Suprapubic skin (tissue), 4 donors: Measurements from ENCODE around the gene AQP9. TPM values are rescaled to one million over a fixed set of nuclear protein-coding genes. Genes with fewer than 3 reads are reported as not detected.
"Not testable (repeated sequence)": the region's sequence is repeated elsewhere in the genome, so short reads cannot be mapped to it uniquely, and the experiment has no call there.

Experiments used
- DNase-seq, 2 donors: peaks; one replicate each; pipeline ENCODE4 v3.0.0-alpha.2; 2019; ENCODE audit warnings: low spot score in 2 of 2
- H3K27ac ChIP-seq: fragments of 200-600 bp; sonication (generic); one replicate; pipeline ENCODE4 v1.5.1; 2019
- H3K27me3 ChIP-seq: fragments of 200-600 bp; sonication (generic); one replicate; pipeline ENCODE4 v1.5.1; 2019
- H3K36me3 ChIP-seq: fragments of 200-600 bp; sonication (generic); one replicate; pipeline ENCODE4 v1.5.1; 2019
- H3K4me1 ChIP-seq: fragments of 200-600 bp; sonication (generic); one replicate; pipeline ENCODE4 v1.5.1; 2019
- H3K4me3 ChIP-seq: fragments of 200-600 bp; sonication (generic); one replicate; pipeline ENCODE4 v1.5.1; 2019; ENCODE audit warnings: mild to moderate bottlenecking
- H3K9me3 ChIP-seq: fragments of 200-600 bp; sonication (generic); one replicate; pipeline ENCODE4 v1.5.1; 2019
- EP300 ChIP-seq: sonication (generic); formaldehyde crosslinking; IDR thresholded peaks from one replicate; pipeline ENCODE4 v1.6.1; 2017; ENCODE audit warnings: antibody characterized with exemption
- POLR2A ChIP-seq, 2 donors: fragments of 450-650 bp; IDR thresholded peaks; one replicate each; pipeline ENCODE4 v1.6.1; 2017; ENCODE audit warnings: antibody characterized with exemption in 2 of 2, mild to moderate bottlenecking in 2 of 2, moderate library complexity in 2 of 2
- POLR2AphosphoS5 ChIP-seq, 3 donors: sonication (generic); formaldehyde crosslinking; IDR thresholded peaks; one replicate each; pipeline ENCODE4 v1.6.1; 2017; ENCODE audit warnings: antibody characterized with exemption in 3 of 3
- WGBS: methylation state at CpG from one replicate; pipeline ENCODE4 v1.1.5; 2018; 5-methylcytosine and 5-hydroxymethylcytosine counted together
- total RNA-seq, 4 donors: library from RNA; depleted of rRNA; stranded (reverse); fragments of >200 nt; gene quantifications; one replicate each; pipeline ENCODE4 v1.1.0, GENCODE V29; 2016
- TF ChIP-seq, protein P1 (sequence below), 2 donors: fragments of 200-600 bp in 1 of 2; fragments of 450-650 bp in 1 of 2; sonication (generic) in 1 of 2; IDR thresholded peaks; one replicate each; pipeline ENCODE4 v1.5.1; 2016 to 2019; ENCODE audit warnings: antibody characterized with exemption in 2 of 2, mild to moderate bottlenecking in 1 of 2, moderate library complexity in 1 of 2

AQP9 gene
- total RNA-seq, 4 donors from 2014 or later: 7.6 to 49.0 (median 32.7) TPM

DNA sequence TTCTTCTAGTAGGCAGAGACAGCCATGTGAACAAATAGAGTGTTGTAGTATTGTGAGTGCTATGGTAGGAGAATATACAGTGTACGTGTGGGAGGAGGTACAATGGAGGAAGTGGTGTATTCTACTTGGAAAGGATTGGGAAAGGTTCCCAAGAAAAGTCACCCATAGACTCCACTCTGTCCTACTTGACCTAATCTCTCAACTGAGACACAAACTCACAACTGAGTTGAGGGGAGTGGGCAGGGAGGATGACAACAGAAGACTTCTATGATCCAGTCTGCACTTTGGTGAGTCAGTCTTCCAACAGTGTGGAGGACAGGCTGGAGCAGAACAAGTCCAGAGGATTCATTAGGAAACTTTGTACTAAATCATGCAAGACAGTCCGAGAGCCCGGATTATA, 28.8 kb upstream of the AQP9 start:
- TF ChIP-seq EP300 (no peak), POLR2A (IDR thresholded peaks at IDR 0.05) (no peak), POLR2AphosphoS5 (IDR thresholded peaks at IDR 0.05) (no peak)
- TF ChIP-seq, protein P1, sequence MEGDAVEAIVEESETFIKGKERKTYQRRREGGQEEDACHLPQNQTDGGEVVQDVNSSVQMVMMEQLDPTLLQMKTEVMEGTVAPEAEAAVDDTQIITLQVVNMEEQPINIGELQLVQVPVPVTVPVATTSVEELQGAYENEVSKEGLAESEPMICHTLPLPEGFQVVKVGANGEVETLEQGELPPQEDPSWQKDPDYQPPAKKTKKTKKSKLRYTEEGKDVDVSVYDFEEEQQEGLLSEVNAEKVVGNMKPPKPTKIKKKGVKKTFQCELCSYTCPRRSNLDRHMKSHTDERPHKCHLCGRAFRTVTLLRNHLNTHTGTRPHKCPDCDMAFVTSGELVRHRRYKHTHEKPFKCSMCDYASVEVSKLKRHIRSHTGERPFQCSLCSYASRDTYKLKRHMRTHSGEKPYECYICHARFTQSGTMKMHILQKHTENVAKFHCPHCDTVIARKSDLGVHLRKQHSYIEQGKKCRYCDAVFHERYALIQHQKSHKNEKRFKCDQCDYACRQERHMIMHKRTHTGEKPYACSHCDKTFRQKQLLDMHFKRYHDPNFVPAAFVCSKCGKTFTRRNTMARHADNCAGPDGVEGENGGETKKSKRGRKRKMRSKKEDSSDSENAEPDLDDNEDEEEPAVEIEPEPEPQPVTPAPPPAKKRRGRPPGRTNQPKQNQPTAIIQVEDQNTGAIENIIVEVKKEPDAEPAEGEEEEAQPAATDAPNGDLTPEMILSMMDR (IDR thresholded peaks at IDR 0.05): no peak
- no peak for DNase-seq
- Histone ChIP-seq H3K36me3 (no peaks in the 10 kb centered on the region), H3K27me3 (peaks cover 24% of the 10 kb centered on the region), H3K9me3 (no peaks in the 10 kb centered on the region), H3K4me3 (no peak overlapping the region), H3K4me1 (no peaks in the 10 kb centered on the region), H3K27ac (no peak overlapping the region)
- 86% methylated on average over 3 of the region's 3 CpGs for WGBS

DNA sequence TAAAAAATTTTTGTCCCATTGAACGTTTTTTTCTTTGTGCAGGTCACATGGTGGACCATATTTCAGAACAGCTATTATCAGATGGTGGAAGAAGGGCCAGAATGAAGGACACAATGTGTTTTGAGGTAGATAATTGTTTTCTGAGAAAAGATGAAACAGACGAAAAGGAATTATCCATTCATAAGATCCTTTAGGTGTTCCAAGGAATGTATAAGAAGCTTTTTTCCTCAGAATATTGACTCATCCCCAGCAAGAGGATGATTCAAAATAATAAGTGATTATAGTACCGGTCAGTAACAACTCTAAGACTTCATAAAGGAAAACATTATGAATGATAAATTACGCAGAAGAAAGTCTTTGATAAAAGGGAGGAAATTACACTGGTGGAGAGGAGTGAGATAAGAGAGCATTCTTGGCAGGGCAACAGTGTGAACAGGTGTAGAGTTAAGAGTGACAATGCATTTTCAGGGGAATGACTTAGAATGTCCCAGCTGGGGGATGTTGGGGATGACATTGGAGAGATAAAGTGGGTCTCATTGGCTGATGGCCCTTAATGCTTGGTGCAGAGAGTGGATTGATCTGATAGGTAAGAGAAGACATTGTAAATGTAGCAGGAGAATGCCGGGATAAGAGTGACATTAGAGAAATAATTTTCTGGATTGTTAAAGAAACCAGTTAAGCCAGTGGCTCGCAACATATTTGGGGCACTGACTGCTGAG, 27.0 kb upstream of the AQP9 start:
- no peaks in the 10 kb centered on the region for H3K4me1 ChIP-seq
- H3K27ac ChIP-seq: no peak overlapping the region
- TF ChIP-seq POLR2A (IDR thresholded peaks at IDR 0.05): no peak
- TF ChIP-seq EP300: no peak
- TF ChIP-seq POLR2AphosphoS5 (IDR thresholded peaks at IDR 0.05): no peak
- TF ChIP-seq, protein P1 (IDR thresholded peaks at IDR 0.05): no peak
- no peaks in the 10 kb centered on the region for H3K36me3 ChIP-seq
- peaks cover 19% of the 10 kb centered on the region for H3K27me3 ChIP-seq
- H3K9me3 ChIP-seq: no peaks in the 10 kb centered on the region
- no peak for DNase-seq
- 74% methylated on average over 6 of the region's 6 CpGs for WGBS
- no peak overlapping the region for H3K4me3 ChIP-seq

DNA sequence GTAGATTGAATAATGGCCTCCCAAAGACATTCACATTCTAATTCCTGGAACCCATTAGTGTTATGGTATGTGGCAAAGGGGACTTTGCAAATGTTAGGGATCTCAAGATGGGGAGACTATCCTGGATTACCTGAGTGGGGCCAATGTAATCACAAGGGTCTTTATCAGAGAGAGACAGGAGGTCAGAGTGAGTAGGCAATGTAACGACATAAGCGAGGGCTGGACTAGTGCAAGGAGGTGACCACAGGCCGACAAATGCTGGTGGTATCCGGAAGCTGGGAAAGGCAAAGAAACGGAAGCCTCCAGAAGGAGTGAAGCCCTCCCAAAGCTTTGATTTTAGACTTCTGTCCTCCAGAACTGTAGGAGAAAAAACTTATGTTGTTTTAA, 26.5 kb upstream of the AQP9 start:
- no peak for DNase-seq
- H3K4me1 ChIP-seq: no peaks in the 10 kb centered on the region
- H3K4me3 ChIP-seq: no peak overlapping the region
- peaks cover 19% of the 10 kb centered on the region for H3K27me3 ChIP-seq
- no peak overlapping the region for H3K27ac ChIP-seq
- TF ChIP-seq EP300 (no peak), POLR2AphosphoS5 (IDR thresholded peaks at IDR 0.05) (no peak), POLR2A (IDR thresholded peaks at IDR 0.05) (no peak)
- TF ChIP-seq, protein P1 (IDR thresholded peaks at IDR 0.05): no peak
- WGBS: 96% methylated on average over 5 of the region's 5 CpGs
- H3K36me3 ChIP-seq: no peaks in the 10 kb centered on the region
- H3K9me3 ChIP-seq: no peaks in the 10 kb centered on the region

DNA sequence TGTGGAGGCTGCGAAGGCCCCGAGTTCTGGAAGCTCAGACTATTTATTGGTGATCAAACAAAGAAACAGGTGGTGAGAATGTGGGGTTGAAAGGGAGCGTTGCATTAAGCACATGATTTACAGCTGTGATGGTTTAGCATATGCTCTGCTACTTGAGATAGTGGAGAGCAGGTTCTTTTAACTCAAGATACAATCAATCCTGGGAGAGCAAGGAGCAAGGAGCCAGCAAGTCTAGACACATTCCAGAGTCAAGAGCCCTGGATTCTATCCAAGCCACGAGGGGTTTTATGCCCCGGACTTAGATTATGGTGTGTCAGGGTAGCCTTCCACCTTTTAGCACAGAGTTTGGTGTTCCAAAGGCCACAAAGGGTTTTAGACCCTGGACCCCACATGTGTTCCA, 24.8 kb upstream of the AQP9 start:
- not testable (repeated sequence) for H3K4me1 ChIP-seq

DNA sequence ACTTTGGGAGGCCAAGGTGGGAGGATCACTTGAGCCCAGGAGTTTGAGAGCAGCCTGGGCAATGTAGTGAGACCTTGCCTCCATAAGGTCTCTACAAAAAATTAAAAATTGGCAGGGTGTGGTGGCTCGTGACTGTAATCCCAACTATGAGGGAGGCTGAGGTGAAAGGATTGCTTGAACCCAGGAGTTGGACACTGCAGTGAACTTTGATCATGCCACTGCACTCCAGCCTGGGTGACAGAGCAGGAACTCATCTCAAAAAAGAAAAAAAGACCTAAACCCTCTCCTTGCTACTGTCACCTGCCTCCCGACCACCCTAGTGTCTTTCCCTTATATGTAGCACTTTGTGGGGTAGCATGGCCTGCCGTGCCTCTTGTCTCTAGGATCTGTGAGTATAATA, 23.8 kb upstream of the AQP9 start:
- DNase-seq: no peak
- 73% methylated on average over 3 of the region's 3 CpGs for WGBS
- peaks cover 12% of the 10 kb centered on the region for H3K27me3 ChIP-seq
- no peaks in the 10 kb centered on the region for H3K4me1 ChIP-seq
- H3K27ac ChIP-seq: no peak overlapping the region
- no peaks in the 10 kb centered on the region for H3K9me3 ChIP-seq
- no peak overlapping the region for H3K4me3 ChIP-seq
- TF ChIP-seq EP300 (no peak), POLR2A (IDR thresholded peaks at IDR 0.05) (no peak), POLR2AphosphoS5 (IDR thresholded peaks at IDR 0.05) (no peak)
- TF ChIP-seq, protein P1 (IDR thresholded peaks at IDR 0.05): no peak
- no peaks in the 10 kb centered on the region for H3K36me3 ChIP-seq

More for the DNA sequence above, 24.8 kb upstream of the AQP9 start:
- DNase-seq, H3K27ac ChIP-seq, H3K9me3 ChIP-seq, H3K36me3 ChIP-seq, H3K4me3 ChIP-seq: not testable (repeated sequence)
- 33% methylated on average over 5 of the region's 5 CpGs for WGBS
- peaks cover 19% of the 10 kb centered on the region for H3K27me3 ChIP-seq

DNA sequence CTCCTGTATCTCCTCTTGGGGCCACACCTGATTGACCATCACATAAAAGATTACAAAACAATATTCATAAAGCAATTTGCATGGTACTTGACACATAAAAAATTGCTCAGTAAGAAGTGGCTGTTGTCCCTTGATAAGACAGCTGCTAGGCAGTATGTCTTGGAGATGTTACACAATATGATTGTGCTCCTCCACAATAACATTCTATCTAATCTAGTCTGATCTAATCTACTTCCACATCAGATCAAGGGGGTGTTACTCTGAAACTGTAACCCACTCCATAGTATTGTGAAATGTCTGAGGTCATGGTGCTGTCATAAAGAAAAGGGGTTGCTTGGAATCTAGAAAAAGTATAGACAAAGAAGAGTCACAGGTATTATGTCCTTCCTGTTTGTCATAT, 23.4 kb upstream of the AQP9 start:
- no peaks in the 10 kb centered on the region for H3K9me3 ChIP-seq
- TF ChIP-seq POLR2AphosphoS5 (IDR thresholded peaks at IDR 0.05): no peak
- TF ChIP-seq, protein P1 (IDR thresholded peaks at IDR 0.05): no peak
- TF ChIP-seq POLR2A (IDR thresholded peaks at IDR 0.05): no peak
- no peak for TF ChIP-seq EP300
- H3K27ac ChIP-seq: no peak overlapping the region
- DNase-seq: no peak
- peaks cover 7% of the 10 kb centered on the region for H3K27me3 ChIP-seq
- H3K4me1 ChIP-seq: no peaks in the 10 kb centered on the region
- no peak overlapping the region for H3K4me3 ChIP-seq
- H3K36me3 ChIP-seq: no peaks in the 10 kb centered on the region
